Fibroblast of pulmonary artery (primary cell): ENCODE data around the gene ISX.
A peak's percentile ranks its signal among the peaks of the same experiment; 100 is the strongest.

Experiments
- DNase-seq: peaks from one replicate; pipeline ENCODE4 v3.0.0-alpha.2; 2010; ENCODE audit warnings: low read depth
- H3K4me3 ChIP-seq: replicated peaks from 2 replicates; pipeline ENCODE4 v1.5.1; 2011; ENCODE audit warnings: low read depth, mild to moderate bottlenecking, control low read depth, low read length, moderate library complexity
- CTCF ChIP-seq: IDR thresholded peaks from 2 replicates; pipeline ENCODE4 v1.5.1; 2011; ENCODE audit warnings: mild to moderate bottlenecking, control low read depth, low read length, inconsistent platforms; ENCODE audit errors: missing control alignments

Gene ISX

GRCh38 chr22:35065796-35066218 lies at the start of gene ISX:
Gene ISX, plus strand, starts transcription at chr22:35066158. Its CDS starts 930 bp downstream, at chr22:35067088.
- H3K4me3 ChIP-seq: no peak within 1 kb of the TSS
- DNase-seq: no peak
- no peak for TF ChIP-seq CTCF

GRCh38 chr22:35016909-35017308 lies 49.0 kb upstream of the ISX start:
- no peak overlapping the region for H3K4me3 ChIP-seq
- TF ChIP-seq CTCF: no peak
- DNase-seq: no peak

- no peak overlapping the region for H3K4me3 ChIP-seq
- no peak for TF ChIP-seq CTCF
- no peak for DNase-seq
Measured at GRCh38 chr22:35018995-35019394, 47.0 kb upstream of the ISX start.

DNA sequence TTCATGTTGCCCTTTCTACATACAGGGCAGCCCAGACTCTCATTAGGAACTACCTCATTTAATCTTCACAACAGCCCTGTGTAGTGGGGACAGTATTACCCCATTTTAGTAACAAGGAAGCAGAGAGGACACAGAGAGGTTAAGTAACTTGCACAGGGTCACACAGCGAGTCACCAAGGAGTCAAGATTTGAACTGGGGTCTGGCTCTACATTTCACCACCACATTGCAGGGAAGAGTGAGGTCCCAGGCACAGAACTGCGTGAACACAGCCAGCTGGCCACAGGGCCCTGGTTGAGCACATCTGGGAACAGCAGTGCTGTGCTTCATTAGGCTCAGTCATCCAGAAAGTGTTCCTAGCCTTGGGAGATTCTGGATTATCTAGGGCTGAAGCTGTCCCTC lies 45.4 kb upstream of the ISX start:
- DNase-seq: no peak
- TF ChIP-seq CTCF: no peak
- H3K4me3 ChIP-seq: no peak overlapping the region

DNA sequence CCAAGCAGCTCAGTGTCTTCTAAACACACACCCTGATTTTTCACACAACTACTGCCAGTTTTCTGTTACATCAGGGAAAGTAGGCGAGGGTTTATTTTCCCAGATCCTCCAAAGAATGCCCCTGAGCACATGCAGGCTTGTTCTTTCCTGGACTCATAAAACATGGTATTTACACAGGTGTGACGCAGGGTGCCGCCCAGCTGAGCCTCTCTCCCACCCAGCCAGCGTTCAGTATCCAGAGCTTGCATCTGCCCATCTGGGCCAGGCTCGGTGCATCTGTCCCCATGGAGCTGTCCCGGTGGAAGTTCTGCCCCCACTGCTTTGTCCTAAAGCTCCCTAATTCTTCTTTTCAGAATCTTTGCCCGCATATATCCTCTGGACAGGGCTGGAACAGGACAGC lies 44.8 kb upstream of the ISX start:
- no peak for DNase-seq
- no peak for TF ChIP-seq CTCF
- H3K4me3 ChIP-seq: no peak overlapping the region

- no peak for DNase-seq
- TF ChIP-seq CTCF: no peak
- H3K4me3 ChIP-seq: no peak overlapping the region
Measured at GRCh38 chr22:35022291-35022690, 43.7 kb upstream of the ISX start.

GRCh38 chr22:35023692-35024363 lies 42.1 kb upstream of the ISX start:
- DNase-seq: peak; percentile 48
- peak; percentile 77 for TF ChIP-seq CTCF
- H3K4me3 ChIP-seq: no peak overlapping the region
